ENCODE measurements around the gene IL1F10. TPM values are rescaled to one million over a fixed set of nuclear protein-coding genes. Genes with fewer than 3 reads are reported as not detected.

The IL1F10 gene
- total and polyA plus RNA-seq, 2 donors (not counting 3 experiments of a cell fraction or from before 2014, with no cell fraction given) = not detected

DNA sequence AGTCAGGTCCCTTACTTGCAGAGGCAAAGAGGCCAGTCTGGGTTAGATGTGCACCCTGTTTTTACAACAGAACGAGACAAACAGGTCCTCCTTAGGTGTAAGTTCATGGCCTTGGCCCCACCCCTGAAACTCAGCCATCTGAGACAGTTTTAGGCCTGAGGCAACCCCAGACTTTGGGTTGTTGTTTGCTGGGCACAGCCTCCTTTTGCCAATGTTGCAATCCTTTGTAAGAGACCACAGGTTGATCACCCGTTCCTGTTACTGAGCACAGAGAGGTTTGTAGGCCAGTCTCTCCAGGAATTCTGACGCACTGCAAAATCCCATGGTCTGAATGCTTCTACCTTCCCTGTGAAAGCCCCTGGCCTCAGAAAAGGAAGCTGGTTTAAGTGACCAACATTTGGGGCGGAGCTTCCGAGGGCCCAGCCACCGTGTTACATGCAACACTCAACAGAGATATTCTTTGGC, 44.1 kb downstream of the IL1F10 start:
- no peak overlapping the region for H2AFZ ChIP-seq (ENCODE audit: low read depth, low read length)
- no peaks in the 10 kb centered on the region for H3K79me2 ChIP-seq (ENCODE audit: control insufficient read depth, insufficient read depth, low read length)
- H3K9me1 ChIP-seq (replicated peaks; ENCODE audit: control insufficient read depth, extremely low read depth, insufficient read depth, low read length) = no peaks in the 10 kb centered on the region
- H3K9me3 ChIP-seq (replicated peaks; ENCODE audit: control insufficient read depth, insufficient read depth, low read length) = no peaks in the 10 kb centered on the region
- H3K27ac ChIP-seq (ENCODE audit: insufficient read depth, low read depth, low read length) = no peak overlapping the region
- H3K4me2 ChIP-seq (ENCODE audit: insufficient read depth, low read length) = no peak overlapping the region
- DNase-seq (ENCODE audit: low read depth, low spot score) (no peak), FAIRE-seq (no peak)
- dilution Hi-C loops (cut with MboI; ENCODE audit: extremely low pct_ligation_motif_present, low sequenced_read_pairs) (no loop called here), intact Hi-C loops (cut with micrococcal nuclease) (no loop called here)
- CTCF ChIA-PET = interaction anchor here (0.9 kb wide), 1 partner anchor 87 kb away, joined by 3 read pairs; no protein-coding TSS in a partner anchor
- POLR2A ChIA-PET = no interaction called here
- no peaks in the 10 kb centered on the region for H3K27me3 ChIP-seq (ENCODE audit: control insufficient read depth in 2 of 2, insufficient read depth in 2 of 2, low read length in 2 of 2)
- BruUV-seq (replicated peaks) = no TSS peak
- H4K20me1 ChIP-seq (replicated peaks; ENCODE audit: control insufficient read depth, extremely low read depth, insufficient read depth, low read length) = no peaks in the 10 kb centered on the region
- no peaks in the 10 kb centered on the region for H3K36me3 ChIP-seq (ENCODE audit: control insufficient read depth in 2 of 2, extremely low read depth in 1 of 2, insufficient read depth in 2 of 2, low read length in 2 of 2)
- H3K4me1 ChIP-seq (ENCODE audit: control insufficient read depth, extremely low read depth, insufficient read depth, low read length) = no peaks in the 10 kb centered on the region
- H3K4me3 ChIP-seq (replicated peaks in 1 of 3; ENCODE audit: insufficient read depth in 1 of 3, low read depth in 1 of 3, low read length in 3 of 3) = no peak overlapping the region
- no peak overlapping the region for H3K9ac ChIP-seq (replicated peaks; ENCODE audit: extremely low read depth, insufficient read depth, low read length)
- TF ChIP-seq MYC (IDR thresholded peaks at IDR 0.05; ENCODE audit: low read depth, low read length) (no peak), JUN (IDR thresholded peaks at IDR 0.05; ENCODE audit: borderline replicate concordance, insufficient read depth, insufficient read length, low read depth) (no peak)

DNA sequence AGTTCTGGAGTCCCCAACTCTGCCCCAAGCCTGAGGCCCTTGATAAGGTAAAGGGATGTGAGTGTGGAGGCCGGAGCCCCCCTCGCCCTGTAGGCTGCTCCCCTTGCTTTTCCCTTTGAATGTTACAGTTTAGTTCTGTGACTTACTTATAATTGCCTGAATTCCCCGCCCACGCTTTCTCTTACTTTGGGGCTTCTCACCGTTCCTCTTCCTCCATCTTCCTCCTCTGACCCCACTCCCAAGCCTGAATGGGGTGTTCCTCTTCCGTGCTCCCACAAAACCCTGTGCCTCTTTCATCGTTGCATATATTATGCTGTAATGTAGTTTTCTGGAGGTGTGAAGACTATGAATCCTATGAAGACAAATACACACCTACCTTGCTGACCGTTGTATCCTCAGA, 44.7 kb downstream of the IL1F10 start:
- no peak overlapping the region for H3K4me3 ChIP-seq (replicated peaks in 1 of 3; ENCODE audit: insufficient read depth in 1 of 3, low read depth in 1 of 3, low read length in 3 of 3)
- no peaks in the 10 kb centered on the region for H3K27me3 ChIP-seq (ENCODE audit: control insufficient read depth in 2 of 2, insufficient read depth in 2 of 2, low read length in 2 of 2)
- H3K79me2 ChIP-seq (ENCODE audit: control insufficient read depth, insufficient read depth, low read length) = no peaks in the 10 kb centered on the region
- H3K27ac ChIP-seq (ENCODE audit: insufficient read depth, low read depth, low read length) = no peak overlapping the region
- DNase-seq (ENCODE audit: low read depth, low spot score) = no peak
- no peaks in the 10 kb centered on the region for H3K9me1 ChIP-seq (replicated peaks; ENCODE audit: control insufficient read depth, extremely low read depth, insufficient read depth, low read length)
- dilution Hi-C loops (cut with MboI; ENCODE audit: extremely low pct_ligation_motif_present, low sequenced_read_pairs) = no loop called here
- TF ChIP-seq, protein P1, sequence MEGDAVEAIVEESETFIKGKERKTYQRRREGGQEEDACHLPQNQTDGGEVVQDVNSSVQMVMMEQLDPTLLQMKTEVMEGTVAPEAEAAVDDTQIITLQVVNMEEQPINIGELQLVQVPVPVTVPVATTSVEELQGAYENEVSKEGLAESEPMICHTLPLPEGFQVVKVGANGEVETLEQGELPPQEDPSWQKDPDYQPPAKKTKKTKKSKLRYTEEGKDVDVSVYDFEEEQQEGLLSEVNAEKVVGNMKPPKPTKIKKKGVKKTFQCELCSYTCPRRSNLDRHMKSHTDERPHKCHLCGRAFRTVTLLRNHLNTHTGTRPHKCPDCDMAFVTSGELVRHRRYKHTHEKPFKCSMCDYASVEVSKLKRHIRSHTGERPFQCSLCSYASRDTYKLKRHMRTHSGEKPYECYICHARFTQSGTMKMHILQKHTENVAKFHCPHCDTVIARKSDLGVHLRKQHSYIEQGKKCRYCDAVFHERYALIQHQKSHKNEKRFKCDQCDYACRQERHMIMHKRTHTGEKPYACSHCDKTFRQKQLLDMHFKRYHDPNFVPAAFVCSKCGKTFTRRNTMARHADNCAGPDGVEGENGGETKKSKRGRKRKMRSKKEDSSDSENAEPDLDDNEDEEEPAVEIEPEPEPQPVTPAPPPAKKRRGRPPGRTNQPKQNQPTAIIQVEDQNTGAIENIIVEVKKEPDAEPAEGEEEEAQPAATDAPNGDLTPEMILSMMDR (IDR thresholded peaks at IDR 0.05; ENCODE audit: extremely low read depth in 1 of 2, insufficient read depth in 1 of 2, low read depth in 1 of 2, low read length in 2 of 2) = no peak
- no peak for TF ChIP-seq JUN (IDR thresholded peaks at IDR 0.05; ENCODE audit: borderline replicate concordance, insufficient read depth, insufficient read length, low read depth)
- TF ChIP-seq MYC (IDR thresholded peaks at IDR 0.05; ENCODE audit: low read depth, low read length) = no peak
- no peak for TF ChIP-seq GATA2 (IDR thresholded peaks at IDR 0.05; ENCODE audit: insufficient read depth, insufficient read length, low read depth, low read length)
- TF ChIP-seq FOS (IDR thresholded peaks at IDR 0.05; ENCODE audit: borderline replicate concordance, insufficient read depth, low read length) = no peak
- TF ChIP-seq POLR2A (IDR thresholded peaks at IDR 0.05; ENCODE audit: low read depth, low read length) = no peak
- TF ChIP-seq, protein P2, sequence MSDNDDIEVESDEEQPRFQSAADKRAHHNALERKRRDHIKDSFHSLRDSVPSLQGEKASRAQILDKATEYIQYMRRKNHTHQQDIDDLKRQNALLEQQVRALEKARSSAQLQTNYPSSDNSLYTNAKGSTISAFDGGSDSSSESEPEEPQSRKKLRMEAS (IDR thresholded peaks at IDR 0.05; ENCODE audit: insufficient read depth, insufficient read length) = no peak
- TF ChIP-seq EZH2 (IDR thresholded peaks at IDR 0.05; ENCODE audit: borderline replicate concordance, low read depth, low read length, severe bottlenecking) = no peak
- TF ChIP-seq POLR2AphosphoS5 (IDR thresholded peaks at IDR 0.05; ENCODE audit: insufficient read depth, low read depth, low read length) = no peak
- no peak for FAIRE-seq
- no TSS peak for BruUV-seq (replicated peaks)
- ChIA-PET POLR2A (no interaction called here), CTCF (no interaction called here)
- H3K4me2 ChIP-seq (ENCODE audit: insufficient read depth, low read length) = no peak overlapping the region
- H3K9ac ChIP-seq (replicated peaks; ENCODE audit: extremely low read depth, insufficient read depth, low read length) = no peak overlapping the region
- H3K9me3 ChIP-seq (replicated peaks; ENCODE audit: control insufficient read depth, insufficient read depth, low read length) = no peaks in the 10 kb centered on the region
- no peaks in the 10 kb centered on the region for H4K20me1 ChIP-seq (replicated peaks; ENCODE audit: control insufficient read depth, extremely low read depth, insufficient read depth, low read length)
- H3K4me1 ChIP-seq (ENCODE audit: control insufficient read depth, extremely low read depth, insufficient read depth, low read length) = no peaks in the 10 kb centered on the region
- intact Hi-C loops (cut with micrococcal nuclease) = no loop called here
- H3K36me3 ChIP-seq (ENCODE audit: control insufficient read depth in 2 of 2, extremely low read depth in 1 of 2, insufficient read depth in 2 of 2, low read length in 2 of 2) = no peaks in the 10 kb centered on the region
- H2AFZ ChIP-seq (ENCODE audit: low read depth, low read length) = no peak overlapping the region

All from endothelial cell of umbilical vein (primary cell).